HFFc6 (cell line): ENCODE measurements around the gene TP63. TPM values are rescaled to one million over a fixed set of nuclear protein-coding genes. Genes with fewer than 3 reads are reported as not detected.

Experiments used
- DNase-seq: peaks from one replicate; pipeline ENCODE4 v3.0.0-alpha.2; 2018
- H3K27ac Mint-ChIP-seq: 2 replicates; pipeline ENCODE4 v1.8.0; 2020; ENCODE audit warnings: mild to moderate bottlenecking, mixed read lengths
- H3K27me3 Mint-ChIP-seq: 2 replicates; pipeline ENCODE4 v1.8.0; 2021; ENCODE audit warnings: mild to moderate bottlenecking, moderate library complexity, mixed read lengths; ENCODE audit not compliant: insufficient read depth
- H3K36me3 Mint-ChIP-seq: 2 replicates; pipeline ENCODE4 v1.8.0; 2021; ENCODE audit warnings: low read depth, mixed read lengths
- H3K4me1 Mint-ChIP-seq: 2 replicates; pipeline ENCODE4 v1.8.0; 2020; ENCODE audit warnings: low read depth, mixed read lengths
- H3K4me3 Mint-ChIP-seq: 2 replicates; pipeline ENCODE4 v1.8.0; 2020; ENCODE audit warnings: mild to moderate bottlenecking, moderate library complexity, mixed read lengths
- H3K9me3 Mint-ChIP-seq: 2 replicates; pipeline ENCODE4 v1.8.0; 2020; ENCODE audit warnings: mild to moderate bottlenecking, mixed read lengths
- total RNA-seq, 6 experiments: library from RNA; stranded (reverse); fragmentation: NEBNext Ultra II Directional; extraction: Animal tissue kit (Norgen Biotek cat#: 25700); gene quantifications; 2 replicates in 1 of 6; 3 replicates in 5 of 6; pipeline ENCODE4 v1.2.3, GENCODE V29; 2021
- TF ChIP-seq, protein P1 (sequence below): fragments of 200-600 bp; sonication (generic); IDR thresholded peaks from 2 replicates; pipeline ENCODE4 v1.5.0; 2021; ENCODE audit warnings: antibody characterized with exemption, mild to moderate bottlenecking

TP63 gene
- total RNA-seq, 6 experiments from 2014 or later: not detected

DNA sequence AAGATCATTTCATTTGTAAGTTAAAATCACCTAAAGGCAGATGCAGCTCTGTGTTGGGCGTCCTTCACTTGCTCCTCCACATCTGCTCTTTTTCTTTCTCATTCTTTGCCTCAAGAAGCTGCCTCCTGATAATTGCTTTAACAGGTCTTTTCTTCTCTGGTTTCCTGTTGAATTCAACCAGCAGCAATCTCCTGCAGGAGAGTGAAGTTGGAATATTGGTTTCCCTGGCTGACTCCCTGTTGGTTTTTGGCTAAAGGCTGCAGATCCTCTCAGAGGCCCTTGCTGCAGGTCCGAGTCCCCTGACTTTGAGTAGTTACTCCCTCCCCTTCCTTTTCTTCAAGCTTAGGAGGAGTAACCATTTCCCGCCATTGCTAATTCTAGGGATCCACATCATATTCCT lies 4.2 kb downstream of the TP63 start:
- H3K9me3 Mint-ChIP-seq: no peaks in the 10 kb centered on the region; the same call in 1 of the 2 replicates
- H3K4me1 Mint-ChIP-seq: no peaks in the 10 kb centered on the region
- no peaks in the 10 kb centered on the region; the same call in 1 of the 2 replicates for H3K27me3 Mint-ChIP-seq
- no peak for DNase-seq
- H3K36me3 Mint-ChIP-seq: no peaks in the 10 kb centered on the region
- no peak overlapping the region for H3K4me3 Mint-ChIP-seq
- TF ChIP-seq, protein P1, sequence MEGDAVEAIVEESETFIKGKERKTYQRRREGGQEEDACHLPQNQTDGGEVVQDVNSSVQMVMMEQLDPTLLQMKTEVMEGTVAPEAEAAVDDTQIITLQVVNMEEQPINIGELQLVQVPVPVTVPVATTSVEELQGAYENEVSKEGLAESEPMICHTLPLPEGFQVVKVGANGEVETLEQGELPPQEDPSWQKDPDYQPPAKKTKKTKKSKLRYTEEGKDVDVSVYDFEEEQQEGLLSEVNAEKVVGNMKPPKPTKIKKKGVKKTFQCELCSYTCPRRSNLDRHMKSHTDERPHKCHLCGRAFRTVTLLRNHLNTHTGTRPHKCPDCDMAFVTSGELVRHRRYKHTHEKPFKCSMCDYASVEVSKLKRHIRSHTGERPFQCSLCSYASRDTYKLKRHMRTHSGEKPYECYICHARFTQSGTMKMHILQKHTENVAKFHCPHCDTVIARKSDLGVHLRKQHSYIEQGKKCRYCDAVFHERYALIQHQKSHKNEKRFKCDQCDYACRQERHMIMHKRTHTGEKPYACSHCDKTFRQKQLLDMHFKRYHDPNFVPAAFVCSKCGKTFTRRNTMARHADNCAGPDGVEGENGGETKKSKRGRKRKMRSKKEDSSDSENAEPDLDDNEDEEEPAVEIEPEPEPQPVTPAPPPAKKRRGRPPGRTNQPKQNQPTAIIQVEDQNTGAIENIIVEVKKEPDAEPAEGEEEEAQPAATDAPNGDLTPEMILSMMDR: no peak
- H3K27ac Mint-ChIP-seq: no peak overlapping the region

DNA sequence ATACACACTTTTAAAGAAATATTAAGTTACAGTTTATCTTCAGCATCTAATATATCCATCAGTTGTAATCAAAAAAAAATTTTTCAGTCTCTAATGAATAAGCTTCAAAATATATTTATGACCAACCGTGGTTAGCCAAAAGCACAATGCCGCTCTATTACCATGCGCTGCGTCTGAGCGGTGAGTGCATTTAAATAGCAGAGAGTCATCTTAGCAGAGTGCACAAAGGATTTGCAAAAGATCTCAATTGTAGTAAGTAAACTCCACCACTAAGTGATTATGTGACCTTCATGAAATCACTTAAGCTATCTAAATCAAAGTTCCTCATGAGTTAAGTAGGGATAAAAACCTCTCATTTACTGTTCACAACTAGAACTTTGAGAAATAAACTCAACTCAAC lies 4.9 kb downstream of the TP63 start:
- Mint-ChIP-seq H3K27ac (no peak overlapping the region), H3K4me1 (no peaks in the 10 kb centered on the region), H3K36me3 (no peaks in the 10 kb centered on the region), H3K4me3 (no peak overlapping the region), H3K9me3 (no peaks in the 10 kb centered on the region; the same call in 1 of the 2 replicates), H3K27me3 (no peaks in the 10 kb centered on the region; the same call in 1 of the 2 replicates)
- no peak for DNase-seq
- TF ChIP-seq, protein P1: no peak

DNA sequence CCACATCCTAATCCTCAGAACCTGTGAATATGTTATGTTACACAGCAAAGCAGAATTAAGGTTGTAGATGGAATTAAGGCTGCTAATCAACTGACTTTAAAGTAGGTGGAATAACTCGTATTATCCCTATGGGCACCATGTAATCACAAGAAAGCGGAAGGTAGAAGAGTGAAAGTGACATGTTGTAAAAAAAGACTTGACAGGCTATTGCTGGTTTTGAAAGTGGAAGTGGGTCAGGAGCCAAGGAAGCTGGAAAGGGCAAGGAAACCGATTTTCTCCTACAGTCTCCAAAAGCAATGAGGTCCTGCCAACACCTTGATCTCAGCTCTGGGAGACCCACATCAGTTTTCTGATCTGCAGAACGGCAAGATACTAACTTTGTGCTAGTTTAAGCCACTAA lies 6.6 kb downstream of the TP63 start:
- no peaks in the 10 kb centered on the region; the same call in 1 of the 2 replicates for H3K9me3 Mint-ChIP-seq
- no peaks in the 10 kb centered on the region for H3K4me1 Mint-ChIP-seq
- DNase-seq: no peak
- no peaks in the 10 kb centered on the region for H3K36me3 Mint-ChIP-seq
- H3K4me3 Mint-ChIP-seq: no peak overlapping the region
- no peaks in the 10 kb centered on the region for H3K27me3 Mint-ChIP-seq
- TF ChIP-seq, protein P1: no peak
- no peak overlapping the region for H3K27ac Mint-ChIP-seq

DNA sequence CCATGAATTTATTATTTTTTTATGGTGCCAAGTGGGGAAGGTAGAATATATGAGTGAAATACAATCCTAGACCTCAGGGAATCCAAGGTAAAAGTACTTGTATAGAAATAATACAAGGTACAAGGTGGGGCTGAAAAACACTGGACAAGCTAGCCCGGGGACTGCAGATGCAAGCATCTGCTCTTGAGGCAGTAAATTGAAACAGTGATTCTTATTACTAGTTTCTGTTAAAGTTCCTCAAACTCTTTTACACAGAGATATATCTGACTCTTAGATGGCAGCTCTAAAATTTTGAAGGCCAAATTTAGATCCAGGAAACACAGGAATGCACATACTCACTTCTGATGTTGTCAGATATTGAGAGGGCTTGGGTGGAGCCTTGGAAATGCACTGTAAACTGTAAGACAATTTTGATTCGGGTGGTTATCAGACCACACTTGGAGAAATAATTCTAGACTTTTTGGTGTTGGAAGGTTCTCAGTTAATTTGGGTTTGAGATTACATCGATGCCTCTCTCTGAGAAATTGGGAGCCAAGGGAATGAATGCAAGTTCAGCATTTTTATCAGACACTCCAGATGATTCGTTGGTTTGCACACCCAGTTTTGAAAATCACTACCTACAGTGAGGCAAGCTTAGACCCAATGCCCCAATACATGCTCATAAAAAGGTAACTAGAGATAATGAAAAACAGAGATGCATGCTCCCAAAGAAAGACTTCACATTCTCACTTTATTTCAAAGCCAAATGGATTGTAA lies 7.3 kb downstream of the TP63 start:
- Mint-ChIP-seq H3K9me3 (no peaks in the 10 kb centered on the region; the same call in 1 of the 2 replicates), H3K36me3 (no peaks in the 10 kb centered on the region), H3K27me3 (no peaks in the 10 kb centered on the region), H3K4me3 (no peak overlapping the region), H3K27ac (no peak overlapping the region), H3K4me1 (no peaks in the 10 kb centered on the region)
- DNase-seq: no peak
- TF ChIP-seq, protein P1: no peak

DNA sequence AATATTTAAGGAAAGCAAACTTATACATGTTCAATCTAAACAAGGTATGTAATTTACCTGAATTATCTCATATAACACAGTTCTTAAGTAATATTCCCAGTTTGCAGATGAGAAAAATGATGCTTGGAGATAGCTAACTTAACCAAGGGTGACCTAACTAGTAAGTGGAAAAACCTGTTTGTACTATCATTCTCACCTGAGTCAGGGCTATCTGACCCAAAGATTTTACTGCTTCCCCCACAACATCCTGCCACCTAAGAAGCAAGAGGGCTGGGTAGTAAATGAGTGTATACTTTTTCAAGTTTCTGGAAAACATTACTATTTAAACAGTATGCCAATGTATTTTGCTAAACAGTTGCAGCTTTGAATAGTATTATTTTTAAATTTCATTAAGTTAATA lies 10.6 kb downstream of the TP63 start:
- Mint-ChIP-seq H3K27ac (no peak overlapping the region), H3K4me1 (no peaks in the 10 kb centered on the region), H3K9me3 (peaks cover 11% of the 10 kb centered on the region), H3K27me3 (no peaks in the 10 kb centered on the region; the same call in 1 of the 2 replicates), H3K36me3 (no peaks in the 10 kb centered on the region), H3K4me3 (no peak overlapping the region)
- no peak for DNase-seq
- TF ChIP-seq, protein P1: no peak
